Ishikawa (cell line): ENCODE results near the gene PER1.
A peak's percentile ranks its signal among the peaks of the same experiment; 100 is the strongest.

Experiments
- CEBPB ChIP-seq: IDR thresholded peaks from 2 replicates; pipeline ENCODE4 v1.6.1; 2012
- CREB1 ChIP-seq: IDR thresholded peaks from 2 replicates; pipeline ENCODE4 v1.6.1; 2012; ENCODE audit warnings: low read depth
- EGR1 ChIP-seq: IDR thresholded peaks from 2 replicates; pipeline ENCODE4 v1.6.1; 2012
- EP300 ChIP-seq: IDR thresholded peaks from 2 replicates; pipeline ENCODE4 v1.6.1; 2012; ENCODE audit warnings: borderline replicate concordance
- FOXM1 ChIP-seq: IDR thresholded peaks from 2 replicates; pipeline ENCODE4 v1.6.1; 2012; ENCODE audit warnings: low read depth, borderline replicate concordance
- NFIC ChIP-seq: IDR thresholded peaks from 2 replicates; pipeline ENCODE4 v1.6.1; 2012
- RAD21 ChIP-seq: IDR thresholded peaks from 2 replicates; pipeline ENCODE4 v1.6.1; 2012; ENCODE audit warnings: low read depth
- TAF1 ChIP-seq: IDR thresholded peaks from 2 replicates; pipeline ENCODE4 v1.6.1; 2012; ENCODE audit warnings: low read depth, mild to moderate bottlenecking
- TCF12 ChIP-seq: IDR thresholded peaks from 2 replicates; pipeline ENCODE4 v1.6.1; 2012; ENCODE audit warnings: low read depth
- TEAD4 ChIP-seq: IDR thresholded peaks from 2 replicates; pipeline ENCODE4 v1.6.1; 2012
- YY1 ChIP-seq: IDR thresholded peaks from 2 replicates; pipeline ENCODE4 v1.6.1; 2012; ENCODE audit warnings: low read depth
- ZBTB7A ChIP-seq: IDR thresholded peaks from 2 replicates; pipeline ENCODE4 v1.6.1; 2012; ENCODE audit warnings: low read depth
- TF ChIP-seq, protein P1 (sequence below): IDR thresholded peaks from 2 replicates; pipeline ENCODE4 v1.6.1; 2012
- TF ChIP-seq, protein P2 (sequence below): IDR thresholded peaks from 2 replicates; pipeline ENCODE4 v1.6.1; 2012
- TF ChIP-seq, protein P3 (sequence below): IDR thresholded peaks from 2 replicates; pipeline ENCODE4 v1.6.1; 2012; ENCODE audit warnings: low read depth, mild to moderate bottlenecking

Gene PER1

DNA sequence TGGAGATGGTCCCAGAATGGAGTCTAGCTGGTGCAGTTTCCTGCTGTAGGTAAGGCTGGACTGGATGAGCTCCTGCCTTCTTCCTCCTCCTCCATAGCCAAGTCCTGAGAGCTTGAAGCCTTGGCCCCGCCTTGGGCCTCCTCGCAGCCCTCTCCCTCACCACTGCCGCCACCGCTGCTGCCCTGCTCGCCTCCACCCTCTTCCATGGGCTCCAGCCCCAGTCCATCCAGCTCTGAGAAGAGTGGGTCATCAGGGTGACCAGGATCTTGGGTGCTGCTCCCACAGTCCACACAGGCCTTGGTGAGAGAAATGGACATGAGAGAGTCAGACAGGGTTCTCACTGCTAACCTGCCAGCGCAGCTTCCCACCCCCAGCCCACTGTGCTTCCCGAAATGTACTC is 11.2 kb downstream of the PER1 start:
- TF ChIP-seq TAF1 = no peak
- TF ChIP-seq EGR1 = no peak
- TF ChIP-seq, protein P1, sequence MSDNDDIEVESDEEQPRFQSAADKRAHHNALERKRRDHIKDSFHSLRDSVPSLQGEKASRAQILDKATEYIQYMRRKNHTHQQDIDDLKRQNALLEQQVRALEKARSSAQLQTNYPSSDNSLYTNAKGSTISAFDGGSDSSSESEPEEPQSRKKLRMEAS = no peak
- TF ChIP-seq FOXM1 = no peak
- TF ChIP-seq, protein P2, sequence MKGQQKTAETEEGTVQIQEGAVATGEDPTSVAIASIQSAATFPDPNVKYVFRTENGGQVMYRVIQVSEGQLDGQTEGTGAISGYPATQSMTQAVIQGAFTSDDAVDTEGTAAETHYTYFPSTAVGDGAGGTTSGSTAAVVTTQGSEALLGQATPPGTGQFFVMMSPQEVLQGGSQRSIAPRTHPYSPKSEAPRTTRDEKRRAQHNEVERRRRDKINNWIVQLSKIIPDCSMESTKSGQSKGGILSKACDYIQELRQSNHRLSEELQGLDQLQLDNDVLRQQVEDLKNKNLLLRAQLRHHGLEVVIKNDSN = no peak
- TF ChIP-seq CREB1 = no peak
- TF ChIP-seq RAD21 = no peak
- no peak for TF ChIP-seq CEBPB
- no peak for TF ChIP-seq EP300
- TF ChIP-seq YY1 = no peak
- no peak for TF ChIP-seq NFIC
- no peak for TF ChIP-seq TCF12
- TF ChIP-seq, protein P3, sequence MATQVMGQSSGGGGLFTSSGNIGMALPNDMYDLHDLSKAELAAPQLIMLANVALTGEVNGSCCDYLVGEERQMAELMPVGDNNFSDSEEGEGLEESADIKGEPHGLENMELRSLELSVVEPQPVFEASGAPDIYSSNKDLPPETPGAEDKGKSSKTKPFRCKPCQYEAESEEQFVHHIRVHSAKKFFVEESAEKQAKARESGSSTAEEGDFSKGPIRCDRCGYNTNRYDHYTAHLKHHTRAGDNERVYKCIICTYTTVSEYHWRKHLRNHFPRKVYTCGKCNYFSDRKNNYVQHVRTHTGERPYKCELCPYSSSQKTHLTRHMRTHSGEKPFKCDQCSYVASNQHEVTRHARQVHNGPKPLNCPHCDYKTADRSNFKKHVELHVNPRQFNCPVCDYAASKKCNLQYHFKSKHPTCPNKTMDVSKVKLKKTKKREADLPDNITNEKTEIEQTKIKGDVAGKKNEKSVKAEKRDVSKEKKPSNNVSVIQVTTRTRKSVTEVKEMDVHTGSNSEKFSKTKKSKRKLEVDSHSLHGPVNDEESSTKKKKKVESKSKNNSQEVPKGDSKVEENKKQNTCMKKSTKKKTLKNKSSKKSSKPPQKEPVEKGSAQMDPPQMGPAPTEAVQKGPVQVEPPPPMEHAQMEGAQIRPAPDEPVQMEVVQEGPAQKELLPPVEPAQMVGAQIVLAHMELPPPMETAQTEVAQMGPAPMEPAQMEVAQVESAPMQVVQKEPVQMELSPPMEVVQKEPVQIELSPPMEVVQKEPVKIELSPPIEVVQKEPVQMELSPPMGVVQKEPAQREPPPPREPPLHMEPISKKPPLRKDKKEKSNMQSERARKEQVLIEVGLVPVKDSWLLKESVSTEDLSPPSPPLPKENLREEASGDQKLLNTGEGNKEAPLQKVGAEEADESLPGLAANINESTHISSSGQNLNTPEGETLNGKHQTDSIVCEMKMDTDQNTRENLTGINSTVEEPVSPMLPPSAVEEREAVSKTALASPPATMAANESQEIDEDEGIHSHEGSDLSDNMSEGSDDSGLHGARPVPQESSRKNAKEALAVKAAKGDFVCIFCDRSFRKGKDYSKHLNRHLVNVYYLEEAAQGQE = no peak
- no peak for TF ChIP-seq ZBTB7A
- TF ChIP-seq TEAD4 = no peak

DNA sequence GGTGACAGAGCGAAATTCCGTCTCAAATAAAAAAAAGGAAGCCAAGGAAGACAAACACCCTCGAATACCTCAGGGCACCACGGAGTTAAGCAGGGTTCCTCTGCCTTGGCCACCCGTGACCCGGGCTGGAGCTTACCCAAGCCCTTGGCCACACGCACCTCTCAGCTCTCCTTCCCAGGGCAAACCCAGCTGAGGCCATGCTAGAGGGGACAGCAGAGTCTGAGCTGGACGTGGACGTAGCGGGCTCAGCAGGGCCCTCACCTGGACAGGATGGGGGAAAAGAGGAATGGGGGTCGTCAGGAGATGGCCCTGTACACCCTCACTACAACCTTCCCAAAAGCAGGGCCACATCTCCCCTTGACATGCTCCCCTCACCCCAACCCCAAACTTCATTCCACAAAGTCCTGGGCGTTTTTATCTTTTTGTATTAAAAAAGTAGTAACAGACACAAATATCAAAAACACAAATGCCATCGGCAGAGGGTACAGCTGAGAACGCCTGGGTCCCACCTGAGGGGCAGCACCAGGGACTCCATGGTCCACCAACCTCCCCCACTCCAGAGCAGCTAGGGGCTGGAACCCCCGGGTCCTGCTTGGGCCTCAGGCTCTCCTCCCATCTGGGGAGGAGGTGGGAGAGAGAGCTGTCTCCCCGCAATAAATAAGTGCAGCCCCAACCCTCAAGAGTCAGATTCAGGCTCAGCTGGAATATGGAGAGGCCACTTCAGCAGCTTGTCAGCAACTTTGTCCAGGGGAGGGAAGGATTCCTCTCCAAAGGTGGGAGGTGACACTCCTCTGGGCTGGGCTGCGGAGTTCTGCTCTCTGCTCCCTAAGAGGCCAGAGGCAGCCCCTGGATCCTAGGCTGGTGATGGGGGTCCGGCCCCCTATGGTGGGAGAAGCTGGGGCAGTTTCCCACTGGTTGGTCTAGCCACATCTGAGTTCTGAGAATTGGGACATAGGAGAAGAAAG is 11.9 kb downstream of the PER1 start:
- TF ChIP-seq CREB1 (no peak), TCF12 (no peak), YY1 (no peak), RAD21 (no peak), TEAD4 (no peak), FOXM1 (no peak), NFIC (no peak), TAF1 (no peak), EGR1 (no peak), ZBTB7A (no peak), EP300 (no peak), CEBPB (no peak)
- TF ChIP-seq, protein P2 = no peak
- TF ChIP-seq, protein P3 = no peak
- TF ChIP-seq, protein P1 = no peak

DNA sequence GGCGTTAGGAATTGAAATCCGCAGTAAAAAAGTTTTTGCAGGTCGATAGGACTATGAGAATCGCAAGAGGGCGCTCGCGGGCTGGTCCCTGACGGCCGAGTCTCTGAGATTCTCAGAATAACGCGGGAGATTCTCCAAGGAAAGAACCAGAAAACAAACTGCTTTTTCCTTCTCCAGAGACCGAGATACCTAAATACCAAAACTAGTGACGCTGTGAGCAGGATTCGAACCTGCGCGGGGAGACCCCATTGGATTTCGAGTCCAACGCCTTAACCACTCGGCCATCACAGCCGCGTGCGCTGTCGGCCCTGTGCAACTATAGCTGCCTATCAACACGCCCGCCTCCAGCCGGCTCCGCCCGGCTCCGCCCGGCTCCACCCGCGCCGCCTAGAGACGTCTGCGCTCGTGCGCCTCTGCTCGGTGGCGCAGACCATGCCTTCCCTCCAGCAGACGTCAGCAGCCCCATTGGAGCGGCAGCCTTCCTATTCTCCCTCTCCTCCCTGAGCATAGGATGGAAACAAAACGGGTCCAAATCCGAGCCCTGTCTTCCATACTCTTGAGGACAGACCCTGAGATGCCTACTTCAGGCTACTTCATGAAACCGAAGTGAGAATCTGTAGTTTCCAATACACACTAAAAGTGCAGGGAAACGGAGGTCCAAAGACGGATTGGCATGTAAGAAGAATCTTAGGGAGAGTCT is 13.4 kb downstream of the PER1 start:
- TF ChIP-seq, protein P1 = peak; percentile 62
- TF ChIP-seq CREB1 (no peak), FOXM1 (peak; percentile 25; the same call in 1 of the 2 replicates), CEBPB (peak; percentile 38; the same call in 1 of the 2 replicates), TEAD4 (peak; percentile 93), YY1 (peak; percentile 66), NFIC (no peak), EP300 (0 out of 2 replicates have a peak, but pooled peaks have one; percentile 43), RAD21 (peak; percentile 66), EGR1 (no peak), ZBTB7A (no peak), TCF12 (peak; percentile 69), TAF1 (peak; percentile 64; the same call in 1 of the 2 replicates)
- TF ChIP-seq, protein P2 = peak; percentile 49
- TF ChIP-seq, protein P3 = no peak
